GM19193 (cell line): ENCODE data around the gene CBX6.

ENCODE experiments used
- POLR2A ChIP-seq: IDR thresholded peaks from 4 replicates; pipeline ENCODE4 v1.6.1; 2011; ENCODE audit not compliant: insufficient read depth, insufficient read length; ENCODE audit errors: extremely low read depth

CBX6 gene

GRCh38 chr22:38853196-38853651 is 18.8 kb downstream of the CBX6 start:
- no peak for TF ChIP-seq POLR2A

GRCh38 chr22:38852522-38852921 is 19.5 kb downstream of the CBX6 start:
- no peak for TF ChIP-seq POLR2A

- TF ChIP-seq POLR2A = no peak
Measured at GRCh38 chr22:38850941-38851849, 20.8 kb downstream of the CBX6 start.

- no peak for TF ChIP-seq POLR2A
Measured at GRCh38 chr22:38850399-38850798, 21.6 kb downstream of the CBX6 start.

GRCh38 chr22:38849811-38850210 is 22.2 kb downstream of the CBX6 start:
- no peak for TF ChIP-seq POLR2A

- TF ChIP-seq POLR2A = no peak
Measured at GRCh38 chr22:38846412-38846811, 25.6 kb downstream of the CBX6 start.

GRCh38 chr22:38845004-38845740 is 26.8 kb downstream of the CBX6 start:
- TF ChIP-seq POLR2A = no peak

GRCh38 chr22:38844315-38845003 is 27.6 kb downstream of the CBX6 start:
- no peak for TF ChIP-seq POLR2A

GRCh38 chr22:38843657-38844314 is 28.2 kb downstream of the CBX6 start, which contains the start of gene NPTXR:
Gene NPTXR, minus strand, starts transcription at chr22:38844028.
- TF ChIP-seq POLR2A = no peak

GRCh38 chr22:38843201-38843656 is 28.8 kb downstream of the CBX6 start:
- TF ChIP-seq POLR2A = no peak

GRCh38 chr22:38842512-38843200 is 29.4 kb downstream of the CBX6 start:
- no peak for TF ChIP-seq POLR2A

GRCh38 chr22:38841635-38842034 is 30.4 kb downstream of the CBX6 start:
- no peak for TF ChIP-seq POLR2A

- no peak for TF ChIP-seq POLR2A
Measured at GRCh38 chr22:38841211-38841610, 30.8 kb downstream of the CBX6 start.

- no peak for TF ChIP-seq POLR2A
Measured at GRCh38 chr22:38840129-38840528, 31.9 kb downstream of the CBX6 start.
